Endothelial cell of umbilical vein (primary cell): ENCODE results near the gene PIK3R6. TPM values are rescaled to one million over a fixed set of nuclear protein-coding genes. Genes with fewer than 3 reads are reported as not detected.

ENCODE experiments used
- BruUV-seq: library from RNA; stranded (reverse); fragments of 400-500 nt; replicated peaks from 2 replicates; lab custom pipeline; 2021; lab: Mats Ljungman, UMichigan
- CTCF ChIA-PET: fragments of 300-600, 350-600 bp; sonication (Branson Sonifier 250); formaldehyde crosslinking; loops from one replicate; lab custom pipeline; 2021; ENCODE audit warnings: antibody characterized with exemption, inconsistent platforms; lab: Charles Lee
- POLR2A ChIA-PET: fragments of 300-600, 350-600 bp; sonication (Branson Sonifier 250); formaldehyde crosslinking; loops from one replicate; lab custom pipeline; 2021; ENCODE audit warnings: antibody characterized with exemption, inconsistent platforms; lab: Charles Lee
- DNase-seq: peaks from one replicate; pipeline ENCODE4 v3.0.0-alpha.2; 2011; ENCODE audit warnings: low read depth, low spot score
- FAIRE-seq: peaks from 2 replicates; lab custom pipeline; 2011; peaks lifted over from hg19 to GRCh38; lab: Jason Lieb, UNC
- H2AFZ ChIP-seq: 2 replicates; pipeline ENCODE4 v1.6.0; 2012; ENCODE audit warnings: low read depth, low read length, control low read depth, inconsistent platforms
- H3K27ac ChIP-seq: 2 replicates; pipeline ENCODE4 v1.5.1; 2011; ENCODE audit warnings: low read depth, mild to moderate bottlenecking, control low read depth, low read length, moderate library complexity; ENCODE audit not compliant: insufficient read depth
- H3K27me3 ChIP-seq, 2 experiments: 2 replicates each; pipeline versions ENCODE4 v1.6.0 to v1.6.1; 2011; ENCODE audit warnings: low read length in 2 of 2, mixed read lengths in 1 of 2; ENCODE audit not compliant: control insufficient read depth in 2 of 2, insufficient read depth in 2 of 2
- H3K36me3 ChIP-seq, 2 experiments: 2 replicates in 1 of 2; 3 replicates in 1 of 2; pipeline ENCODE4 v1.5.1; 2011; ENCODE audit warnings: low read length in 2 of 2, mild to moderate bottlenecking in 1 of 2, moderate library complexity in 1 of 2; ENCODE audit not compliant: control insufficient read depth in 2 of 2, insufficient read depth in 2 of 2; ENCODE audit errors: extremely low read depth in 1 of 2
- H3K4me1 ChIP-seq: 3 replicates; pipeline ENCODE4 v1.5.1; 2011; ENCODE audit warnings: mild to moderate bottlenecking, low read length; ENCODE audit not compliant: control insufficient read depth, insufficient read depth; ENCODE audit errors: extremely low read depth
- H3K4me2 ChIP-seq: 2 replicates; pipeline ENCODE4 v1.6.1; 2011; ENCODE audit warnings: low read length, control low read depth, mixed read lengths; ENCODE audit not compliant: insufficient read depth
- H3K4me3 ChIP-seq, 3 experiments: fragments of 200-600 bp in 1 of 3; sonication (generic), shearing (Covaris generic) in 1 of 3; replicated peaks in 1 of 3; 2 replicates each; pipeline ENCODE4 v1.5.1; 2011 to 2016; ENCODE audit warnings: control low read depth in 3 of 3, low read length in 3 of 3, mild to moderate bottlenecking in 2 of 3, inconsistent platforms in 1 of 3, low read depth in 1 of 3, moderate library complexity in 1 of 3; ENCODE audit not compliant: insufficient read depth in 1 of 3
- H3K79me2 ChIP-seq: 2 replicates; pipeline ENCODE4 v1.6.0; 2012; ENCODE audit warnings: low read length, inconsistent platforms; ENCODE audit not compliant: control insufficient read depth, insufficient read depth
- H3K9ac ChIP-seq: replicated peaks from 2 replicates; pipeline ENCODE3; 2011; ENCODE audit warnings: low read length, control low read depth; ENCODE audit not compliant: insufficient read depth; ENCODE audit errors: extremely low read depth
- H3K9me1 ChIP-seq: replicated peaks from 3 replicates; pipeline ENCODE4 v1.6.0; 2011; ENCODE audit warnings: mild to moderate bottlenecking, low read length; ENCODE audit not compliant: control insufficient read depth, insufficient read depth; ENCODE audit errors: extremely low read depth
- H3K9me3 ChIP-seq: replicated peaks from 2 replicates; pipeline ENCODE4 v1.5.1; 2012; ENCODE audit warnings: low read length, inconsistent platforms; ENCODE audit not compliant: control insufficient read depth, insufficient read depth
- H4K20me1 ChIP-seq: replicated peaks from 2 replicates; pipeline ENCODE3; 2011; ENCODE audit warnings: mild to moderate bottlenecking, low read length; ENCODE audit not compliant: control insufficient read depth, insufficient read depth; ENCODE audit errors: extremely low read depth
- EZH2 ChIP-seq: IDR thresholded peaks from 2 replicates; pipeline ENCODE4 v1.6.1; 2012; ENCODE audit warnings: borderline replicate concordance, low read depth, mild to moderate bottlenecking, moderate library complexity, low read length, inconsistent platforms; ENCODE audit not compliant: severe bottlenecking
- GATA2 ChIP-seq: IDR thresholded peaks from 2 replicates; pipeline ENCODE4 v1.7.0; 2011; ENCODE audit warnings: low read depth, mild to moderate bottlenecking, moderate library complexity, mixed read lengths, low read length; ENCODE audit not compliant: insufficient read length, insufficient read depth
- JUN ChIP-seq: IDR thresholded peaks from 2 replicates; pipeline ENCODE4 v1.6.1; 2011; ENCODE audit warnings: borderline replicate concordance, low read depth; ENCODE audit not compliant: insufficient read length, insufficient read depth
- POLR2A ChIP-seq: IDR thresholded peaks from 2 replicates; pipeline ENCODE4 v1.6.1; 2012; ENCODE audit warnings: low read depth, mild to moderate bottlenecking, control low read depth, low read length
- POLR2AphosphoS5 ChIP-seq: IDR thresholded peaks from 2 replicates; pipeline ENCODE4 v1.6.1; 2012; ENCODE audit warnings: low read depth, mild to moderate bottlenecking, control low read depth, low read length, moderate library complexity; ENCODE audit not compliant: insufficient read depth
- dilution Hi-C: fragments of 300-500 bp; cut with MboI; formaldehyde crosslinking; loops from one replicate; pipeline ENCODE4 v1.15.0; 2019; ENCODE audit warnings: low sequenced_read_pairs; ENCODE audit not compliant: extremely low pct_ligation_motif_present
- intact Hi-C: fragments of 100-400 bp; cut with micrococcal nuclease; formaldehyde crosslinking; loops from one replicate; pipeline ENCODE4 v1.10.0; 2022
- polyA plus RNA-seq, 4 experiments: library from polyadenylated mRNA; depleted of rRNA in 3 of 4; stranded (reverse) in 3 of 4; unstranded in 1 of 4; fragments of >200 nt; gene quantifications; 2 replicates each; pipeline versions ENCODE4 v1.2.1 to v1.2.3, GENCODE V29; 2011 to 2012; ENCODE audit warnings: missing spikeins in 1 of 4
- total RNA-seq: library from RNA; stranded (reverse); gene quantifications from 2 replicates; pipeline ENCODE4 v1.2.3, GENCODE V29; 2021
- TF ChIP-seq, protein P1 (sequence below), 2 donors: IDR thresholded peaks; 1 replicate in 1 of 2; 2 replicates in 1 of 2; pipeline ENCODE4 v1.5.1; 2011; ENCODE audit warnings: low read length in 2 of 2, mild to moderate bottlenecking in 2 of 2, moderate library complexity in 2 of 2, control low read depth in 1 of 2, inconsistent platforms in 1 of 2, low read depth in 1 of 2; ENCODE audit not compliant: insufficient read depth in 1 of 2; ENCODE audit errors: extremely low read depth in 1 of 2
- TF ChIP-seq, protein P2 (sequence below): IDR thresholded peaks from 2 replicates; pipeline ENCODE4 v1.6.1; 2011; ENCODE audit not compliant: insufficient read depth, insufficient read length

Gene PIK3R6
- total and polyA plus RNA-seq, 2 donors (not counting 3 experiments of a cell fraction or from before 2014, with no cell fraction given): not detected

DNA sequence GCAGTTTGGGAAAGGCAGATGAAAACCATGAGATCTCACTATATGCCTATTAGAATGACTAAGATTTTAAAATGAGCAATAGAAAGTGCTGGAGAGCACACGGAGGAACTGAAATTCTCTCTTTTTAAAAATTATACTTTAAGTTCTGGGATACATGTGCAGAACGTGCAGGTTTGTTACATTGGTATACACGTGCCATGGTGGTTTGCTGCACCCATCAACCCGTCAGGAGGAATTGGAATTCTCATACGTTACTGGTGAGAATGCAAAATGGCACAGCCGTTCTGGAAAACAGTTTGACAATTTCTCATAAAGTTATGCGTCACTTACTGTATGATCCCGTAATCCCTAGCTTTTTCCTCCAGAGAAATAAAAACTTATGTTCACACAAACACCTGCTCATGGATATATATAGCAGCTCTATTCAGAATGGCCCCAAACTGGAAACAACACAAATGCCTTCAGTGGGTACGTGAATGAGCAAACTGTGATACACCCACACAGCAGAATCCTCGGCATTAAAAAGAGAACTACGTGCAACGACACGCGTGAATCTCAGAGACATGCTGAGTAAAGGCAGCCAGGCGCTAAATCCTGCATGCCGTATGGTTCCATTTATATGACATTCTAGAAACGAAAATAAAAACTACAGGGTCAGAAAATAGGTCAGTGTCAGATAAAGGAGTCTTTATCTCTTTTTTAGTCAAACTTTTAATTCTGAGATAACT is 11.8 kb downstream of the PIK3R6 start:
- no peaks in the 10 kb centered on the region for H3K9me3 ChIP-seq
- CTCF ChIA-PET: no interaction called here
- no peak for DNase-seq
- POLR2A ChIA-PET: no interaction called here
- H3K9me1 ChIP-seq: no peaks in the 10 kb centered on the region
- TF ChIP-seq EZH2 (no peak), POLR2A (no peak), POLR2AphosphoS5 (no peak), JUN (no peak), GATA2 (no peak)
- TF ChIP-seq, protein P1, sequence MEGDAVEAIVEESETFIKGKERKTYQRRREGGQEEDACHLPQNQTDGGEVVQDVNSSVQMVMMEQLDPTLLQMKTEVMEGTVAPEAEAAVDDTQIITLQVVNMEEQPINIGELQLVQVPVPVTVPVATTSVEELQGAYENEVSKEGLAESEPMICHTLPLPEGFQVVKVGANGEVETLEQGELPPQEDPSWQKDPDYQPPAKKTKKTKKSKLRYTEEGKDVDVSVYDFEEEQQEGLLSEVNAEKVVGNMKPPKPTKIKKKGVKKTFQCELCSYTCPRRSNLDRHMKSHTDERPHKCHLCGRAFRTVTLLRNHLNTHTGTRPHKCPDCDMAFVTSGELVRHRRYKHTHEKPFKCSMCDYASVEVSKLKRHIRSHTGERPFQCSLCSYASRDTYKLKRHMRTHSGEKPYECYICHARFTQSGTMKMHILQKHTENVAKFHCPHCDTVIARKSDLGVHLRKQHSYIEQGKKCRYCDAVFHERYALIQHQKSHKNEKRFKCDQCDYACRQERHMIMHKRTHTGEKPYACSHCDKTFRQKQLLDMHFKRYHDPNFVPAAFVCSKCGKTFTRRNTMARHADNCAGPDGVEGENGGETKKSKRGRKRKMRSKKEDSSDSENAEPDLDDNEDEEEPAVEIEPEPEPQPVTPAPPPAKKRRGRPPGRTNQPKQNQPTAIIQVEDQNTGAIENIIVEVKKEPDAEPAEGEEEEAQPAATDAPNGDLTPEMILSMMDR (IDR thresholded peaks at IDR 0.05; ENCODE audit: extremely low read depth in 1 of 2, insufficient read depth in 1 of 2, low read depth in 1 of 2, low read length in 2 of 2): no peak
- TF ChIP-seq, protein P2, sequence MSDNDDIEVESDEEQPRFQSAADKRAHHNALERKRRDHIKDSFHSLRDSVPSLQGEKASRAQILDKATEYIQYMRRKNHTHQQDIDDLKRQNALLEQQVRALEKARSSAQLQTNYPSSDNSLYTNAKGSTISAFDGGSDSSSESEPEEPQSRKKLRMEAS: no peak
- no peaks in the 10 kb centered on the region for H4K20me1 ChIP-seq
- no TSS peak for BruUV-seq
- no peaks in the 10 kb centered on the region for H3K27me3 ChIP-seq
- H3K9ac ChIP-seq: no peak overlapping the region
- no peaks in the 10 kb centered on the region for H3K79me2 ChIP-seq
- no peaks in the 10 kb centered on the region for H3K4me1 ChIP-seq
- intact Hi-C loops: no loop called here
- no peak overlapping the region for H2AFZ ChIP-seq
- H3K4me2 ChIP-seq: no peak overlapping the region
- no peaks in the 10 kb centered on the region for H3K36me3 ChIP-seq
- no peak for FAIRE-seq
- no peak overlapping the region for H3K27ac ChIP-seq
- H3K4me3 ChIP-seq: no peak overlapping the region
- dilution Hi-C loops: no loop called here
